Osteoblast (primary cell): ENCODE measurements around the gene SCLY. TPM values are rescaled to one million over a fixed set of nuclear protein-coding genes. Genes with fewer than 3 reads are reported as not detected.

Source experiments
- DNase-seq: peaks from one replicate; pipeline ENCODE4 v3.0.0; 2011; ENCODE audit warnings: low spot score, mixed read lengths; ENCODE audit not compliant: insufficient read length; ENCODE audit errors: missing footprints
- H2AFZ ChIP-seq: 2 replicates; pipeline ENCODE4 v1.6.0; 2011; ENCODE audit warnings: mild to moderate bottlenecking, low read length
- H3K27ac ChIP-seq: 2 replicates; pipeline ENCODE4 v1.5.1; 2011; ENCODE audit warnings: mild to moderate bottlenecking, low read depth, low read length, moderate library complexity
- H3K27me3 ChIP-seq: 2 replicates; pipeline ENCODE4 v1.6.0; 2012; ENCODE audit warnings: mild to moderate bottlenecking, control low read depth, inconsistent platforms, low read length, moderate library complexity; ENCODE audit not compliant: insufficient read depth
- H3K36me3 ChIP-seq: 2 replicates; pipeline ENCODE4 v1.5.1; 2011; ENCODE audit warnings: mild to moderate bottlenecking, low read length, control low read depth, moderate library complexity; ENCODE audit not compliant: insufficient read depth
- H3K4me1 ChIP-seq: 2 replicates; pipeline ENCODE4 v1.5.1; 2011; ENCODE audit warnings: mild to moderate bottlenecking, low read length, control low read depth, moderate library complexity; ENCODE audit not compliant: insufficient read depth
- H3K4me2 ChIP-seq: 2 replicates; pipeline ENCODE4 v1.6.0; 2011; ENCODE audit warnings: mild to moderate bottlenecking, low read length; ENCODE audit not compliant: insufficient read depth
- H3K4me3 ChIP-seq: fragments of 200-600 bp; sonication (generic); 3 replicates; pipeline ENCODE4 v1.5.1; 2012; ENCODE audit warnings: mild to moderate bottlenecking, low read length, inconsistent platforms; ENCODE audit not compliant: insufficient read depth
- H3K79me2 ChIP-seq: 2 replicates; pipeline ENCODE4 v1.6.0; 2012; ENCODE audit warnings: mild to moderate bottlenecking, low read length, control low read depth, inconsistent platforms; ENCODE audit not compliant: insufficient read depth
- H3K9me3 ChIP-seq: 2 replicates; pipeline ENCODE4 v1.5.1; 2011; ENCODE audit warnings: low read depth, low read length, control low read depth
- H4K20me1 ChIP-seq: 2 replicates; pipeline ENCODE4 v1.6.0; 2012; ENCODE audit warnings: mild to moderate bottlenecking, low read length, control low read depth; ENCODE audit not compliant: insufficient read depth
- CTCF ChIP-seq: IDR thresholded peaks from 2 replicates; pipeline ENCODE4 v1.5.1; 2011; ENCODE audit warnings: mild to moderate bottlenecking, low read depth, low read length, moderate library complexity; ENCODE audit errors: extremely low read depth
- total RNA-seq: library from RNA; depleted of rRNA; stranded (reverse); fragments of >200 nt; gene quantifications from 2 replicates; pipeline ENCODE4 v1.2.3, GENCODE V29; 2012

The SCLY gene
- total RNA-seq, 1 donor: 11.6 TPM

GRCh38 chr2:238100821-238101771 is 40.3 kb downstream of the SCLY start:
- TF ChIP-seq CTCF: no peak
- Histone ChIP-seq H3K27ac (no peak overlapping the region), H4K20me1 (no peaks in the 10 kb centered on the region), H3K4me3 (no peak overlapping the region), H3K36me3 (no peaks in the 10 kb centered on the region), H2AFZ (no peak overlapping the region), H3K4me2 (no peak overlapping the region), H3K9me3 (no peaks in the 10 kb centered on the region), H3K79me2 (no peaks in the 10 kb centered on the region), H3K27me3 (no peaks in the 10 kb centered on the region), H3K4me1 (no peaks in the 10 kb centered on the region)
- peak; percentile 86 for DNase-seq

- peak; percentile 75 for DNase-seq
- no peak overlapping the region for H3K4me3 ChIP-seq
- H4K20me1 ChIP-seq: no peaks in the 10 kb centered on the region
- no peaks in the 10 kb centered on the region for H3K36me3 ChIP-seq
- H3K27ac ChIP-seq: no peak overlapping the region
- no peak for TF ChIP-seq CTCF
- H3K79me2 ChIP-seq: no peaks in the 10 kb centered on the region
- no peaks in the 10 kb centered on the region for H3K9me3 ChIP-seq
- H3K27me3 ChIP-seq: no peaks in the 10 kb centered on the region
- H2AFZ ChIP-seq: no peak overlapping the region
- H3K4me1 ChIP-seq: no peaks in the 10 kb centered on the region
- no peak overlapping the region for H3K4me2 ChIP-seq
These were observed 41.4 kb downstream of the SCLY start for GRCh38 chr2:238101891-238102841.

GRCh38 chr2:238102865-238103264 is 42.1 kb downstream of the SCLY start:
- H4K20me1 ChIP-seq: no peaks in the 10 kb centered on the region
- H3K36me3 ChIP-seq: no peaks in the 10 kb centered on the region
- peak; percentile 83 for DNase-seq
- no peaks in the 10 kb centered on the region for H3K9me3 ChIP-seq
- TF ChIP-seq CTCF: no peak
- H3K27me3 ChIP-seq: no peaks in the 10 kb centered on the region
- no peak overlapping the region for H2AFZ ChIP-seq
- H3K4me3 ChIP-seq: no peak overlapping the region
- no peaks in the 10 kb centered on the region for H3K79me2 ChIP-seq
- no peak overlapping the region for H3K4me2 ChIP-seq
- no peaks in the 10 kb centered on the region for H3K4me1 ChIP-seq
- H3K27ac ChIP-seq: no peak overlapping the region
